Liver (tissue), 9 donors: Measurements from ENCODE around the gene COA8. TPM values are rescaled to one million over a fixed set of nuclear protein-coding genes. Genes with fewer than 3 reads are reported as not detected.

Source experiments
- DNase-seq: peaks from one replicate; pipeline ENCODE4 v3.0.0-alpha.2; 2017; ENCODE audit warnings: low spot score
- H3K27ac ChIP-seq, 2 donors: one replicate each; pipeline ENCODE4 v1.7.0; 2013; ENCODE audit warnings: inconsistent platforms in 2 of 2, low read length in 2 of 2, control low read depth in 1 of 2, low read depth in 1 of 2, mild to moderate bottlenecking in 1 of 2
- H3K27me3 ChIP-seq, 4 donors: one replicate each; pipeline versions ENCODE4 v1.6.1 to v1.7.0; 2013; ENCODE audit warnings: low read length in 3 of 4, inconsistent platforms in 1 of 4, mild to moderate bottlenecking in 1 of 4, moderate library complexity in 1 of 4; ENCODE audit not compliant: control insufficient read depth in 4 of 4, insufficient read depth in 4 of 4
- H3K36me3 ChIP-seq, 4 donors: one replicate each; pipeline versions ENCODE4 v1.6.1 to v1.7.0; 2013; ENCODE audit warnings: low read length in 3 of 4, mild to moderate bottlenecking in 3 of 4, low read depth in 1 of 4, moderate library complexity in 1 of 4; ENCODE audit not compliant: control insufficient read depth in 4 of 4, insufficient read depth in 3 of 4
- H3K4me1 ChIP-seq, 4 donors: one replicate each; pipeline versions ENCODE4 v1.6.1 to v1.7.0; 2013; ENCODE audit warnings: low read length in 3 of 4, mild to moderate bottlenecking in 3 of 4, moderate library complexity in 1 of 4; ENCODE audit not compliant: control insufficient read depth in 4 of 4, insufficient read depth in 4 of 4
- H3K4me3 ChIP-seq, 3 donors: one replicate each; pipeline versions ENCODE4 v1.6.1 to v1.7.0; 2013; ENCODE audit warnings: low read length in 3 of 3, control low read depth in 1 of 3, low read depth in 1 of 3, mild to moderate bottlenecking in 1 of 3
- H3K9ac ChIP-seq, 2 donors: one replicate each; pipeline ENCODE4 v1.7.0; 2013; ENCODE audit warnings: low read length in 2 of 2, mild to moderate bottlenecking in 2 of 2, moderate library complexity in 2 of 2, control low read depth in 1 of 2, low read depth in 1 of 2
- H3K9me3 ChIP-seq, 4 donors: one replicate each; pipeline versions ENCODE4 v1.6.1 to v1.7.0; 2013; ENCODE audit warnings: low read length in 3 of 4; ENCODE audit not compliant: control insufficient read depth in 4 of 4
- ATF3 ChIP-seq: IDR thresholded peaks from 2 replicates; pipeline ENCODE4 v1.6.1; 2016; ENCODE audit warnings: antibody characterized with exemption
- EGR1 ChIP-seq, 2 donors: IDR thresholded peaks; 2 replicates each; pipeline ENCODE4 v1.6.1; 2016 to 2018; ENCODE audit warnings: antibody characterized with exemption in 2 of 2, low read depth in 2 of 2
- FOXA1 ChIP-seq: IDR thresholded peaks from 2 replicates; pipeline ENCODE4 v1.6.1; 2016; ENCODE audit warnings: antibody characterized with exemption
- FOXA2 ChIP-seq: IDR thresholded peaks from 2 replicates; pipeline ENCODE4 v1.6.1; 2016; ENCODE audit warnings: antibody characterized with exemption
- GABPA ChIP-seq, 2 donors: IDR thresholded peaks in 1 of 2; conservative IDR thresholded peaks in 1 of 2; 2 replicates each; pipeline ENCODE4 v1.6.1; 2016; ENCODE audit warnings: antibody characterized with exemption in 2 of 2, mild to moderate bottlenecking in 1 of 2, moderate library complexity in 1 of 2
- HNF4A ChIP-seq, 2 donors: conservative IDR thresholded peaks; 2 replicates each; pipeline ENCODE4 v1.6.1; 2016; ENCODE audit warnings: antibody characterized with exemption in 2 of 2, mild to moderate bottlenecking in 2 of 2
- HNF4G ChIP-seq: IDR thresholded peaks from 2 replicates; pipeline ENCODE4 v1.6.1; 2016; ENCODE audit warnings: antibody characterized with exemption
- JUND ChIP-seq, 2 donors: IDR thresholded peaks; 2 replicates each; pipeline ENCODE4 v1.6.1; 2016; ENCODE audit warnings: antibody characterized with exemption in 2 of 2
- NR2F2 ChIP-seq: IDR thresholded peaks from 2 replicates; pipeline ENCODE4 v1.6.1; 2016; ENCODE audit warnings: antibody characterized with exemption
- RAD21 ChIP-seq, 2 donors: IDR thresholded peaks; 2 replicates each; pipeline ENCODE4 v1.6.1; 2016; ENCODE audit warnings: antibody characterized with exemption in 2 of 2, mild to moderate bottlenecking in 2 of 2
- REST ChIP-seq: IDR thresholded peaks from 2 replicates; pipeline ENCODE4 v1.6.1; 2016; ENCODE audit warnings: antibody characterized with exemption, mild to moderate bottlenecking
- RXRA ChIP-seq, 2 donors: IDR thresholded peaks; 2 replicates each; pipeline ENCODE4 v1.6.1; 2017 to 2018; ENCODE audit warnings: antibody characterized with exemption in 2 of 2, mild to moderate bottlenecking in 1 of 2
- SP1 ChIP-seq: IDR thresholded peaks from 2 replicates; pipeline ENCODE4 v1.6.1; 2018; ENCODE audit warnings: antibody characterized with exemption, mild to moderate bottlenecking
- TAF1 ChIP-seq: conservative IDR thresholded peaks from 2 replicates; pipeline ENCODE4 v1.6.1; 2016; ENCODE audit warnings: antibody characterized with exemption, mild to moderate bottlenecking
- WGBS: extraction: QIAGEN DNeasy Blood & Tissue Kit; methylation state at CpG from one replicate; pipeline ENCODE4 v1.1.7; 2013; 5-methylcytosine and 5-hydroxymethylcytosine counted together
- polyA plus RNA-seq, 2 donors: library from polyadenylated mRNA; stranded (reverse) in 1 of 2; unstranded in 1 of 2; fragments of 200-250 nt in 1 of 2; fragments of >200 nt in 1 of 2; fragmentation: Nextera tagmentation in 1 of 2; extraction: Ambion mirVana in 1 of 2; gene quantifications; one replicate each; pipeline versions ENCODE4 v1.2.1 to v1.2.3, GENCODE V29; 2013 to 2015
- total RNA-seq, 2 donors: library from RNA; depleted of rRNA; stranded (reverse); fragments of >200 nt; gene quantifications; one replicate each; pipeline ENCODE4 v1.2.3, GENCODE V29; 2014
- TF ChIP-seq, protein P1 (sequence below): IDR thresholded peaks from 2 replicates; pipeline ENCODE4 v1.6.1; 2016; ENCODE audit warnings: antibody characterized with exemption
- TF ChIP-seq, protein P2 (sequence below): fragments of 150-350 bp; IDR thresholded peaks from 2 replicates; pipeline ENCODE4 v1.5.1; 2017; ENCODE audit warnings: improper control_type of control experiment, low read depth, low read length; ENCODE audit not compliant: missing input control
- TF ChIP-seq, protein P3 (sequence below): IDR thresholded peaks from 2 replicates; pipeline ENCODE4 v1.6.1; 2016; ENCODE audit warnings: antibody characterized with exemption
- donor health status: healthy.
- donor health status: healthy.
- donor health status: healthy.
- donor health status: healthy.
- donor health status: healthy.

Gene COA8
- total and polyA plus RNA-seq, 4 donors, result 8.3 to 35.5 (median 17.0) TPM

- no peaks in the 10 kb centered on the region for H3K27me3 ChIP-seq
- WGBS, result 91% methylated on average over 11 of the region's 11 CpGs
- DNase-seq, result no peak
- no peak overlapping the region for H3K9ac ChIP-seq
- no peak overlapping the region for H3K4me3 ChIP-seq
- H3K36me3 ChIP-seq, result peaks cover 0 to 22% (median 3%) of the 10 kb centered on the region in 4 donors
- no peaks in the 10 kb centered on the region for H3K9me3 ChIP-seq
- H3K27ac ChIP-seq, result no peak overlapping the region
- peaks cover 15 to 52% (median 31%) of the 10 kb centered on the region in 4 donors for H3K4me1 ChIP-seq
- no peak for TF ChIP-seq FOXA1
- no peak for TF ChIP-seq RXRA (IDR thresholded peaks at IDR 0.05)
- TF ChIP-seq HNF4A (conservative IDR thresholded peaks at IDR 0.05), result no peak
- TF ChIP-seq GABPA (IDR thresholded peaks at IDR 0.05 in 1 of 2, conservative IDR thresholded peaks at IDR 0.05 in 1 of 2), result no peak
- no peak for TF ChIP-seq SP1
- TF ChIP-seq HNF4G, result no peak
- TF ChIP-seq FOXA2, result no peak
- TF ChIP-seq, protein P1, sequence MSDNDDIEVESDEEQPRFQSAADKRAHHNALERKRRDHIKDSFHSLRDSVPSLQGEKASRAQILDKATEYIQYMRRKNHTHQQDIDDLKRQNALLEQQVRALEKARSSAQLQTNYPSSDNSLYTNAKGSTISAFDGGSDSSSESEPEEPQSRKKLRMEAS, result no peak
- no peak for TF ChIP-seq NR2F2
- TF ChIP-seq, protein P2, sequence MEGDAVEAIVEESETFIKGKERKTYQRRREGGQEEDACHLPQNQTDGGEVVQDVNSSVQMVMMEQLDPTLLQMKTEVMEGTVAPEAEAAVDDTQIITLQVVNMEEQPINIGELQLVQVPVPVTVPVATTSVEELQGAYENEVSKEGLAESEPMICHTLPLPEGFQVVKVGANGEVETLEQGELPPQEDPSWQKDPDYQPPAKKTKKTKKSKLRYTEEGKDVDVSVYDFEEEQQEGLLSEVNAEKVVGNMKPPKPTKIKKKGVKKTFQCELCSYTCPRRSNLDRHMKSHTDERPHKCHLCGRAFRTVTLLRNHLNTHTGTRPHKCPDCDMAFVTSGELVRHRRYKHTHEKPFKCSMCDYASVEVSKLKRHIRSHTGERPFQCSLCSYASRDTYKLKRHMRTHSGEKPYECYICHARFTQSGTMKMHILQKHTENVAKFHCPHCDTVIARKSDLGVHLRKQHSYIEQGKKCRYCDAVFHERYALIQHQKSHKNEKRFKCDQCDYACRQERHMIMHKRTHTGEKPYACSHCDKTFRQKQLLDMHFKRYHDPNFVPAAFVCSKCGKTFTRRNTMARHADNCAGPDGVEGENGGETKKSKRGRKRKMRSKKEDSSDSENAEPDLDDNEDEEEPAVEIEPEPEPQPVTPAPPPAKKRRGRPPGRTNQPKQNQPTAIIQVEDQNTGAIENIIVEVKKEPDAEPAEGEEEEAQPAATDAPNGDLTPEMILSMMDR, result no peak
- TF ChIP-seq RAD21 (IDR thresholded peaks at IDR 0.05), result no peak
- TF ChIP-seq EGR1 (IDR thresholded peaks at IDR 0.05; ENCODE audit: low read depth in 2 of 2), result no peak
Measured at GRCh38 chr14:103530831-103531230, 31.9 kb upstream of the COA8 start.

- Histone ChIP-seq H3K27ac (no peak overlapping the region), H3K9me3 (no peaks in the 10 kb centered on the region), H3K4me1 (peaks cover 13 to 45% (median 24%) of the 10 kb centered on the region in 4 donors), H3K9ac (no peak overlapping the region), H3K4me3 (no peak overlapping the region), H3K36me3 (peaks cover 0 to 23% (median 3%) of the 10 kb centered on the region in 4 donors), H3K27me3 (no peaks in the 10 kb centered on the region)
- TF ChIP-seq, protein P1, result no peak
- no peak for TF ChIP-seq FOXA2
- no peak for TF ChIP-seq RXRA (IDR thresholded peaks at IDR 0.05)
- no peak for TF ChIP-seq NR2F2
- no peak for TF ChIP-seq RAD21 (IDR thresholded peaks at IDR 0.05)
- no peak for TF ChIP-seq TAF1
- TF ChIP-seq REST, result no peak
- no peak for TF ChIP-seq JUND (IDR thresholded peaks at IDR 0.05)
- no peak for TF ChIP-seq FOXA1
- TF ChIP-seq, protein P3, sequence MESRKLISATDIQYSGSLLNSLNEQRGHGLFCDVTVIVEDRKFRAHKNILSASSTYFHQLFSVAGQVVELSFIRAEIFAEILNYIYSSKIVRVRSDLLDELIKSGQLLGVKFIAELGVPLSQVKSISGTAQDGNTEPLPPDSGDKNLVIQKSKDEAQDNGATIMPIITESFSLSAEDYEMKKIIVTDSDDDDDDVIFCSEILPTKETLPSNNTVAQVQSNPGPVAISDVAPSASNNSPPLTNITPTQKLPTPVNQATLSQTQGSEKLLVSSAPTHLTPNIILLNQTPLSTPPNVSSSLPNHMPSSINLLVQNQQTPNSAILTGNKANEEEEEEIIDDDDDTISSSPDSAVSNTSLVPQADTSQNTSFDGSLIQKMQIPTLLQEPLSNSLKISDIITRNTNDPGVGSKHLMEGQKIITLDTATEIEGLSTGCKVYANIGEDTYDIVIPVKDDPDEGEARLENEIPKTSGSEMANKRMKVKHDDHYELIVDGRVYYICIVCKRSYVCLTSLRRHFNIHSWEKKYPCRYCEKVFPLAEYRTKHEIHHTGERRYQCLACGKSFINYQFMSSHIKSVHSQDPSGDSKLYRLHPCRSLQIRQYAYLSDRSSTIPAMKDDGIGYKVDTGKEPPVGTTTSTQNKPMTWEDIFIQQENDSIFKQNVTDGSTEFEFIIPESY, result no peak
- no peak for TF ChIP-seq HNF4G
- TF ChIP-seq EGR1 (IDR thresholded peaks at IDR 0.05; ENCODE audit: low read depth in 2 of 2), result no peak
- TF ChIP-seq ATF3, result no peak
- TF ChIP-seq HNF4A (conservative IDR thresholded peaks at IDR 0.05), result no peak
- DNase-seq, result no peak
- WGBS, result 92% methylated on average over 15 of the region's 15 CpGs
Measured at GRCh38 chr14:103531421-103532215, 31.1 kb upstream of the COA8 start.
